Measurements from ENCODE around the gene EYA3. TPM values are rescaled to one million over a fixed set of nuclear protein-coding genes. Genes with fewer than 3 reads are reported as not detected.

EYA3 gene
- total RNA-seq, 1 experiment from 2014 or later: 18.7 TPM

DNA sequence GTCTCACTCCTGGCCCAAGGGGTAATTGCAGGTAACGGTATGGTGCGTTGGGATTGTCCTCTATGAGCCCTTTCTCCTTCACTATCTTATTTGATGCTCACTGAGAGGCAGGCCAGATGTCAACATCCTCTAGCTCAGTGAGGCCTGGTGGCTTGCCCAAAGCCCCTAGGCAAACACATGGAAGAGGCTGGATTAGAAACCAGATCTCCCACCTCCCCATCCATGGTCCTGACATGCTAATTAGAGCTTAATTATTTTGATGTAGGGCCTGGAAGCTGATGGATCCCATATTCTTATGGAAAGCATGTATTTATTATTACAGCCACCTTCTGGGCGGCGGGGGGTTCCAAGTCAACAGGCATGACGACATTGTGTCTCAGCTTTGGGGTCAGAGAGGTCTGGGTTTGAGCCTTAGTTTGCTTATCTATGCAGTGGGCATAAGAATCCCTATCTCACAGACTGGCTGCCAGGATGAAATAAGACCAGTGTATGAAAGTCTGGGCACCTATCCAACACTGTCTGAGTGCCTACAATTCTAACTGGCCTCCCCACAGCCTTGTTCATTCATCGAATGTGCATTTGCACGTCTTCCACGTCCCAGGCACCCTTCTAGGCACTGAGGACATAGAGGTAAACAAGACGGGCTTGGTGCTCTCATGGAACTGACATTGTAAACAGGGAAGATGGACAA, 147.4 kb downstream of the EYA3 start:
- DNase-seq (ENCODE audit: low read depth): no peak

DNA sequence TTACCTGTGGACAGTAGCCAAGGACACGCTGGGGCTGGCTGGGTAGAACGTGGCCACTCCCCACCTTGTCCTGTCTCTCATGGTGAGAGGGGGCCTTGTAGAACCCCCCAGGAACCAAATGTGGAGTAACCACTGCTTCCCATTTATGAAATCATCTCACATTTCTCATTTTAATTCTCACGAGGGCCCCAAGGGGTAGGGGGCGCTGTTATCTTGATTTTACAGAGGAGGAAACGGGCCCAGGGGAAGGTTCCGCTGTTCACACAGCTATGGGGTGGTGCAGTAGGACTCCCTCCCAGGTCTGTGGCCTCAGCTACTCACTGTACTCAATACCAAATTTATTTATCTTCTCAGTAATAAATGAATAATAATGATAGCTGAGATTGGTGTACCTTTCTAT, 148.1 kb downstream of the EYA3 start:
- peak; percentile 19 for DNase-seq (ENCODE audit: low read depth)

DNA sequence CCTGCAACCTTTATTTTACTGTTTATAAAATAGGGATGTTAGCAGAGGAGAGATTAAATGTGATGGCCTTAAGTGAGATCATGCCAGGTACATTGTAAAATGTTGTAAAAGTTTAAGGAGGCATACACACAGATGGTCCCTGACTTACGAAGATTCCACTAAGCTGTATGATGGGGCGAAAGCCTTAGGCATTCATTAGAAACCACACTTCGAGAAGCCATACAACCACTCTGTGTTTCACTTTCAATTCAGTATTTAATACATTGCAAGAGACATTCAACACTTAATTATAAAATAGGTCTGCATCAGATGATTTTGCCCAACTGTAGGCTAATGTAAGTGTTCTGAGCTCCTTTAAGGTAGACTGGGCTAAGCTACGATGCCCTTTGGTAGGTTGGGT, 149.9 kb downstream of the EYA3 start:
- no peak for DNase-seq (ENCODE audit: low read depth)

DNA sequence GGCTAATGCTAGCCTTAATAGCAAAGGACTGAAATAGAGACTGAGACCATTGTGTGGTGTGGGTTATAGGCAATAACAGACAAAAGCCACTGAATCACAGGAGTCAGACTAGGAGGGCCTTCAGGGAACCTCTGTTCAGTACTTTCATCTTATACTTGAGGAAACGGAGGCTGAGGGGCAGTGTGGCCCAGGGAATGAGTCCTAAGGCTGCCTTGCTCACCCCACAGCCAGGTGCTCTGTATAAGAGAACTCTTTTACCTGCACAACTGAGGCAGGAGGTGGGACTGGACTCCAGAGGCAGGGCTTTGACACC, 150.9 kb downstream of the EYA3 start:
- no peak for DNase-seq (ENCODE audit: low read depth)

DNA sequence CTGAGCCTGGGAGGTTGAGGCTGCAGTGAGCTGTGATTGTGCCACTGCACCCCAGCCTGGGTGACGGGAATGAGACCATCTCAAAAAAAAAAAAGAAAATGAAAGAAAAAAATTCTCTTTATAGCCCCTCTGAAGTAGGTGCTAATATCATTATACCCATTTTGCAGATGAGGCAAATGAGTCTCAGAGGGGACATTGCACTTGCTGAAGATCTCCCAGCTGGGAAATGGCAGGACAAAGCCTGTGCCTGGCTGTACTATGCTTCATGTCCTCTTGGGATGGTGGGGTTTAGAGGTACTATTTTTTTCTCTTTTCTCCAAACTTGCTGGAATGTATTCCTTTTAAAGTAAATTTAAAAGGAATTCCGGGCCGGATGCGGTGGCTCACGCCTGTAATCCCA, 152.0 kb downstream of the EYA3 start:
- DNase-seq (ENCODE audit: low read depth): no peak

DNA sequence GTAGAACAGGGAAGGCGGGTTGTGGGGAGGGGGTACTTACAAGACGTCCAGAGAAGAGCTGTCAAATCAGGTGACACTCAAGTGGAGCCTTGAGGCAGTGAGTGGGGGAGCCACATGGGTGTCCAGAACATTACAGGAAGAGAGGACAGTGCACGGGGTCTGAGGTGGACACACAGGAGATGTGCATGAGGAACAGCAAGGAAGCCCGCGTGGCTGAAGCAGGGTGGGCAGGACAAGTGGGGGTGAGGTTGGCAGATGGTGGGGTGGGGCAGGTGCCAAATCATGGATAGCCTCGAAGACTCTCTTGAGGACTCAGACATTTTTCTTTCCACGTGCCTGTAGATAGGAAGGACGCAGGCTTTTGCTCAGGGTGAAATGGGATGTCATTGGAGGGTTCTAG, 152.7 kb downstream of the EYA3 start:
- no peak for DNase-seq (ENCODE audit: low read depth)

DNA sequence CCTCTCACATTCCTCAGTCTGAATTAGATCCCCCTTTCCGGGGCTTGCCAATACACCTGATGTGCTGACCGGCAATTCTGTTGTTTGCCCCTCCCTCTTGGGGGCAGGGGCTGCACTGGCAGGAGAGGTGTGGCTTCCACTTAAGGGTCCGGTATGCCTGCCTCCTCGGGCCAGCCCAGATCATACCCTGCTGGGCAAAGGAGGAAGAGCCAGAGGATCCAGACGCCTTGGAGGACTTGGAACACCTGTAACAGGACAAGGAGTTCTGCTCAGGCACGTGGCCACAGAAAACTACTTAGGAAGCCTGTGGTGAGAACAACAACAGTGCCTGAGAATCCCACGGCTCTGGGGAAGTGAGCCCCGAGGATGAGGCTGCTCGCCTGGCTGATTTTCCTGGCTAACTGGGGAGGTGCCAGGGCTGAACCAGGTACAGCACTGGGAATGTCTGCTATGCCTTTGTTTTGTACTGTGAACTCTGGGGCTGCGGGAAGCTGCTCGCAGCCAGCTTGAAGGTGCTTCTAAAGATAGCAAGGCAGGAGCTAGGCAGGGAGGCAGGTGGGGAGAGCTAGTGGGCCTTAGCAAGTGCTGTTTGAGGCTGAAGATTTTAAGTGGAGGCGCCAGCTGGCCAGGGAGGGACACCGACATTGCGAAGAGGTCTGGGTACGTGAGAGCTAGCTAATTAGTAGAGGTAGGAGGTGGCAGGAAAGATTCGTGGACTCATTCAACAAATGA, 153.4 kb downstream of the EYA3 start, which contains the start of gene SMPDL3B:
TSS of gene SMPDL3B (plus strand) at position 183 of the 732 bp plus-strand sequence. CDS start at position 367, 184 bp downstream.
- DNase-seq (ENCODE audit: low read depth): no peak

DNA sequence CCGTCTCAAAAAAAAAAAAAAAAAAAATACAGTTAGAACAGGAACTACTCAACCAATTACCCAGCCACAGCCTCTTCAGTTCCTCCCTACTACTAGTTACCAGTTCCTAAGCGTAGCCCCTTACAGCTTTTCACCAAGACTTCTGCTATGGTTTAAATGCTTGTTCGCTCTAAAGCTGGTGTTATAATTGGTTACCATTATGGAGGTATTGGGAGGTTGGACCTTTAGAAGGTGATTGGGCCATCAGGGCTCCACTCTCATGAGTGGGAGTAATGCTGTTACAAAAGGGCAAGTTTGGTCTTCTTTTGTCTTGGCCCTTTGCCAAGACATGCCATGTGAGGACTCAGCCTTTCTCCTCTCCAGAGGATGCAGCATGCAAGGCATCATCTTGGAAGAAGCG, 156.7 kb downstream of the EYA3 start:
- no peak for DNase-seq (ENCODE audit: low read depth)

DNA sequence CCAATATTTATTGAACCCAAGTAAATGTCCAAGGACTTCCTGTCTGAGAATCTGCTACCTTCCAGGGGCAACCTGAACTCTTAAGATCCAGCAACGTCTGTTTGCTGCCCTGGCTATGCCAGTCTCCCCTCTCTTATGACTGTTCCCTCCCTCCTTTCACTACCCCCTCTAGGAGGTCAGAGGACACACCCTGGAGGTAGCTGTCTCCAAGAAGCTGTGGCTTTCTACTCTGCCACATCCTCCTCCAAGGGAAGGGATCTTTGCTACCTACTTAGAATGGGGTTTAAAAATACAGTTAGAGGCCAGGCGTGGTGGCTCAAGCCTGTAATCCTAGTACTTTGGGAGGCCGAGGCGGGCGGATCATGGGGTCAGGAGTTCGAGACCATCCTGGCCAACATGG, 157.2 kb downstream of the EYA3 start:
- DNase-seq (ENCODE audit: low read depth): no peak

DNA sequence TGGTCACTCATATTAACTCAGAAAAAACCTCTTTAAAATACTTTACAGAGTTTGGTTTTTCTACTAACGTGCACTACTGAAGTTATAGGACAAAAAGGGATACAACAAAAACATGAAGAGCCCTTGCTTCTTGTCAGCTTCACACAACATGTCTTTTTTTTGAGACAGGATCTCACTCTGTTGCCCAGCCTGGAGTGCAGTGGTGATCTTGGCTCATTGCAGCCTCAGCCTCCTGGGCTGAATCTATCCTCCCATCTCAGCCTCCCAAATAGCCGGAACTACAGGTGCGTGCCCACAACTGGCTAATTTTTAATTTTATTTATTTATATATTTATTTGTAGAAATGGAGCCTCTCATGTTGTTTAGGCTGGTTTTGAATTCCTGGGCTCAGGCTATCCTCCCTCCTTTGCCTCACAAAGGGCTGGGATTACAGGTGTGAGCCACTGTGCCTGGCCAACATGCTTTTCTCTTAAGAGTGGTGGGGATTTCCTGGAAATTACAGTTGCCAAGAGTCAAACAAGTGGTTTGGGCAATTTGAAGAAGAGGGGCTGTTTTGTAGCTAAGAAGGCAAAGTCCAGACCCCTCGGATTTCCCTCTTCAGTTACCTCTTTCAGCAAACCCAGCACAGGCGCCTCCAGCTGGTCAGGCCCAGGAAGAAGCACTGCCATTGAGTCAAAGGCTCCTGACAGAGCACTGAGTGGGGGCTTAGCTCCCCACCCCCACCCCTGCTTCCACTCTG, 160.0 kb downstream of the EYA3 start:
- DNase-seq (ENCODE audit: low read depth): no peak

DNA sequence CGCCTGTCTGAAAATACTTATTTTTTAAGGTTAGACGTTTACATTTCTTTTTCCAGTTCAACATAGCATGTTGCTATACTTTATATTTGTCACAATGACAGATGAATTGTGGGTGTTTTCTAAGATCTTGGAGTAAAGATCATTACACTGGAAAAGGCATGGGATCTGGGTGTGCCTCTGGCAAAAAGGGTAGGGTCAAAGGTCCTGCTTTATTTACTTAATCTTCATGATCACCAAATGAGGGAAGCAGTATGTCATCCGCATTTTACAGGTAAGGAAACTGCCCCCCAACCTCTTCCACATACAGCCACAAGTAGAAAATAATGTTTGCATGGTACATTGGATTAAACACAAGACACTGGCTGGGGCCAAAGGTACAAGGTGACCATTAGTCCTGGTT, 166.1 kb downstream of the EYA3 start:
- DNase-seq (ENCODE audit: low read depth): no peak

Other genes starting within 250 kb of the EYA3 start
- 10.1 and 10.7 TPM in 2 replicates for gene THEMIS2, start 216.1 kb downstream of the EYA3 start, total RNA-seq (2014; rRNA removed; shearing (Covaris generic))
- gene RPA2, start 174.0 kb downstream of the EYA3 start, total RNA-seq (2014; rRNA removed; shearing (Covaris generic)): 92.0 and 122 TPM in 2 replicates
- not detected in 2 replicates for gene SMPDL3B, start 153.6 kb downstream of the EYA3 start, total RNA-seq (2014; rRNA removed; shearing (Covaris generic))
- gene XKR8, start 128.6 kb downstream of the EYA3 start, total RNA-seq (2014; rRNA removed; shearing (Covaris generic)): 0.68 and 0.72 TPM in 2 replicates
- gene PTAFR, start 88.1 kb upstream of the EYA3 start, total RNA-seq (2014; rRNA removed; shearing (Covaris generic)): 0.12 and 0.20 TPM in 2 replicates
- gene DNAJC8, start 144.4 kb upstream of the EYA3 start, total RNA-seq (2014; rRNA removed; shearing (Covaris generic)): 108 and 132 TPM in 2 replicates
- gene ATP5IF1, start 147.5 kb upstream of the EYA3 start, total RNA-seq (2014; rRNA removed; shearing (Covaris generic)): 353 and 365 TPM in 2 replicates
- gene SESN2, start 170.9 kb upstream of the EYA3 start, total RNA-seq (2014; rRNA removed; shearing (Covaris generic)): 5.3 and 6.8 TPM in 2 replicates
- 19.2 and 19.8 TPM in 2 replicates for gene MED18, start 240.4 kb upstream of the EYA3 start, total RNA-seq (2014; rRNA removed; shearing (Covaris generic))

Data from RPMI7951 (cell line).